DMS79 treated with DMSO at 0.1 percent for 48 hours (cell line): ENCODE data around the gene USP37.

ENCODE experiments used
- DNase-seq: peaks from one replicate; lab custom pipeline; 2025; lab: John Stamatoyannopoulos, UW

USP37 gene

DNA sequence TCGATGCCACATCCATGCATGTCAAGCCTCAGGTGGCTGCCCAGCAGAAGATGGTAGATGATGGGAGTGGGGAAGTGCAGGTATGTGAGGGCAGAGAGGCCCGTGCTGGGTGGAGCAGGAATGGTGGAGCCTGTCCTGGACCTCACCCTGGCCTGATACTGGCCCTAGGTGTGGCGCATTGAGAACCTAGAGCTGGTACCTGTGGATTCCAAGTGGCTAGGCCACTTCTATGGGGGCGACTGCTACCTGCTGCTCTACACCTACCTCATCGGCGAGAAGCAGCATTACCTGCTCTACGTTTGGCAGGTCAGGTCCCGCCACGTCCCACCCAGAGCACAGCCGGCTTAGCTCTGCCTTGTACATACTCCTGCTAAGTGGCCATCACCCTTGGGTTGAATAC, 136.3 kb downstream of the USP37 start:
- DNase-seq, result no peak

GRCh38 chr2:218430721-218431120, 137.4 kb downstream of the USP37 start:
- DNase-seq, result no peak

GRCh38 chr2:218429911-218430692, 138.0 kb downstream of the USP37 start:
- DNase-seq, result no peak

- DNase-seq, result no peak
Measured at GRCh38 chr2:218428846-218429558, 139.1 kb downstream of the USP37 start.

DNA sequence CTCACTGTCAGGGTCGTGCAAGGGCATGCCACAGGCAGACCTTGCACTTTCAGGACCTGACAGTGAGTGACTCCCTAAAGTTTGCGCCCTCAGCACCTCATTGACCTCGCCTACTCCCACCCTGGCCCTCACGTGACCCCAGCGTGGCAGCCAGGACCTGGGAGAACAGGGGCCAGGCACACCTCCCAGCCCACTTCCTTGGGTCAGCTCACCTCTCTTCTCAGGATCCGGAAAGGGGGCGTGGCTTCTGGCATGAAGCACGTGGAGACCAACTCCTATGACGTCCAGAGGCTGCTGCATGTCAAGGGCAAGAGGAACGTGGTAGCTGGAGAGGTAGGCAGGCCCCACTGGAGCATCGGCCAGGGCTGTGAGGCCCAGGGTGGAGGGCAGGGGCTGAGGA, 140.4 kb downstream of the USP37 start:
- DNase-seq, result no peak

DNA sequence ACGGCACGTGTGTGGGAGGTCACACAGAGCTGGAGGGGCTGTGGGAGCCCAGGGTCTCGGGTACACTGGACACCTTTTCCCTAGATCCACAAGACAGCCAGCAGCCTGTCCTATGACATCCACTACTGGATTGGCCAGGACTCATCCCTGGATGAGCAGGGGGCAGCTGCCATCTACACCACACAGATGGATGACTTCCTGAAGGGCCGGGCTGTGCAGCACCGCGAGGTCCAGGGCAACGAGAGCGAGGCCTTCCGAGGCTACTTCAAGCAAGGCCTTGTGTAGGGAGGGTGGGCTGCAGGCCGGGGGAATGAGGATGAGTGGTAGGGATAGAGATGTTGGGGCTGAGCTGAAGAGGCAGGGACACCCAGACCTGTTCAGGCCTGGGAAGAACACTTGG, 142.6 kb downstream of the USP37 start:
- DNase-seq, result no peak

- no peak for DNase-seq
Measured at GRCh38 chr2:218423584-218423983, 144.6 kb downstream of the USP37 start.

DNA sequence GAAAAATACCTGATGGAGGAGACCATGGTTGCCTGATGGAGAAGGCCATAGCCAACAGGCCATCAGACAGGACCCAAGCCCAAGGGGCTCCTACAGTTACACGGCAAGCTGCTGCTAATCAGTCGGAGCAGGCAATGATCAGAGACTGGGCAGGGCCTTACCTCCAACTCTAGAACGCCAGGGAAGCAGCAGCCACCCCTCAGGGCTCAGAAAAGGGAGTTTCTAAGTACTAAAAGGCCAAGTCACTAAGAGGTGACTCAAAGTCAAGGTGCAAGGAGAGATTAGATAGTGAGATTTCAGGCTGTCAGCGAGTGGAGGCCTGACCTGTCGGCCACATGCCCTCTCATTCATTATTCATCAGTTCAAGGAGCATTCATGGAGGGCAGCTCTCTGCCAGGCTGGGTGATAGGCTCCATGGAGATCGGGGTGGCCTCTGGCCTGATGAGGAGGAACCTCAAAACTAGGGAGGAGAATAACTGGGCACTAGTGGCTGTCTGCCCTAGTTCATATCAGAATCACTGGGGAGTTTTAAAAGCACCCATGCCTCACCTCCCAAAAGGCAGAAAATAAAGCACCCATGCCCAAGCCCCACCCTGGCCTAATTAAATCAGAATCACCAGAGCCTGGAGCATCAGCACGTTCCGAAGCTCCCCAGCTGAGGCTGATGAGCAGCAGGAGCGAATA, 145.6 kb downstream of the USP37 start:
- DNase-seq, result no peak

GRCh38 chr2:218421027-218421426, 147.1 kb downstream of the USP37 start:
- no peak for DNase-seq

GRCh38 chr2:218419630-218420216, 148.4 kb downstream of the USP37 start:
- DNase-seq, result no peak

DNA sequence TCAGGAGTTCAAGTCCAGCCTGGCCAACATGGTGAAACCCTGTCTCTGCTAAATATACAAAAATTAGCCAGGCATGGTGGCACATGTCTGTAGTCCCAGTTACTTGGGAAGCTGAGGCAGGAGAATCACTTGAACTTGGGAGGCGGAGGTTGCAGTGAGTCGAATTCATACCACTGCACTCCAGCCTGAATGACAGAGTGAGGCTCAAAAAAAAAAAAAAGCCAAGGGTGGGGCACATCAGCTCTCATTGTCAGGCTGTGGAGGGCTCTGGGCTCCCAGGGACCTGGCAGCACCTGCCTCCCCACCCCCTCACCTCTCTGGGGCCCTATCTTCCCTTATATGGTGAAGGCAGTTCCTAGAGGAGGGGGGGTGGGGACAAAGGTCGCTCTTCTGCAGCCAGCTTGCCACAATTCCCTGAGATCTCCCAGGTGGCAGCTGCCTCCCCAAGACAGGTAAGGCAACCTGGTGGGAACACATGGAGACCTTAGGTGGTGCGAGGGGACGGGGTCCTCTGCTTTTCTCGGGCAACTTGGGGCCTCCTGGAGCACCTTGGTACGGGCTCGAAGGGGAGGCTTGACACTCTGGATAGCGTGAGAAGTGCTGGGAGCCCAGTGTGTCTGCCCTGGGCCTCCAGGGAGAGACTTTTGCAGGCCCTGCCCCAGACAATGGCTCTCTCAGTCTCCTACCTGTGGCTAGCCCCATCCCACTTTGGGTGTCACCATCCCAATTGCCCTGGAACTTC, 149.3 kb downstream of the USP37 start, which contains the start of gene VIL1:
Gene VIL1, plus strand, starts transcription at position 407 of the 742 bp plus-strand sequence. CDS start 4,656 bp downstream, outside the sequence.
- DNase-seq, result no peak

DNA sequence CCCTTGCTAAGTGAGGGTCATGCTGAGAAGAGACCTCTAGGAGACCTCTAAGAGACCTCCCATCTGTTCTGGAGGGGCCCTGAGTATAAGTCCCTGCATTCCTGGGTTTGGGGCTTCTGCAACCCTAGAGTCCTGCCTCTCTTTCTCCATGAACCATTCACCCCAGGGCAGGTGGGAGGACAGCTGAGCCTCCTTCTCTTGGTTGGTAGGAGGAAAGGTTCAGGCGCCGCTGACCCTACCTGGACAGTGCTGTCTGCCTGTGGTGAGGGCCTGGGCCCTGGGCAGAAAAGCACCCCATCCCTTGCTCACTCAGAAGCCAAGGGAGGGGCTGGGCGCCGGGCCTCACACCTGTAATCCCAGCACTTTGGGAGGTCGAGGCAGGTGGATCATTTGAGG, 149.8 kb downstream of the USP37 start:
- no peak for DNase-seq

DNA sequence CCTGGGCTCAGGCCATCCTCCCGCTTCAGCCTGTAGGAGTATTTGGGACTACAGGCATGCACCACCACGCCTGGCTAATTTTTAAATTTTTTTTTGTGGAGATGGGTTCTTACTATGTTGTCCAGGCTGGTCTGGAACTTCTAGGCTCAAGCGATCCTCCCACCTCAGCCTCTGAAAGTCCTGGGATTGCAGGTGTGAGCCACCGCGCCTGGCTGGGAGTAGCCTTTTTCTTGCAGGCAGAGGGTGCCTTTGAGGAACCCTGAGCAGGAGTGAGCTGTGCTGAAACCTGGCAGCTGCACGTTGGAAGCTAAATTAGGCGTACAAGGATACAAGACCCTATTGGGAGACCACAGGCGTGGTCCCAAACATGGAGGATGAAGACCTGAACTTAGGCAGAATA, 160.4 kb downstream of the USP37 start:
- no peak for DNase-seq

DNA sequence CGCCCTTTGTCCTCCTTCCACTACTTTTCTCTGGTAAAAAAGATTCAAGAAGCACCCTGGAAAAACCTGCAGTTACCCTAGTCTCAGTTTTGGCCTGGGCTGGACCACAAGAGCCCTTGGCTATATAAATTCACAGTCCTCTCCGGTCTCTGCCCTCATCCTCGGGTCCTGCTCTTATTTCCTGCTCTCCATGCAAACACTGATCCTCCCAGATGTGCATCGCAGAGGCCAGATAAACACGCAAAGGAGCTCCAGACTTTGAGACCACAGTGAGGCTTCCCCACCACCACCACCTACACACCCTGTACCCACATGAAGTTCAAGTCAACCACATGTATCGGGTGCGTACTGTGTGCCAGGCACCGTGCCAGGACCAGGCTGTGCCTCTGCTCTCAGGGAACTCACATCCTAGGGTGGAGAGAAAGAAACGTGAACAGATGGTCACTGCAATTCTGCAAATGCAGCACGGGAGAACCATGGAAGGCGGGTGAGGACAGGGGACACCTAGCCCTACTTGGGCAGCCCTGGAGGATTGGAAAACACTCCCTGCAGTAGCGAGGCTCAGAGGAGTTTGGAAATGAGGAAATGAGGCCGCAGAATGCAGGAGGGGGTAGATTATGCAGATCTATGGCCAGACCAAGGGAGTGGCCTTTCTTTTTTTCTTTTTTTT, 161.1 kb downstream of the USP37 start:
- DNase-seq, result peak; percentile 80

DNA sequence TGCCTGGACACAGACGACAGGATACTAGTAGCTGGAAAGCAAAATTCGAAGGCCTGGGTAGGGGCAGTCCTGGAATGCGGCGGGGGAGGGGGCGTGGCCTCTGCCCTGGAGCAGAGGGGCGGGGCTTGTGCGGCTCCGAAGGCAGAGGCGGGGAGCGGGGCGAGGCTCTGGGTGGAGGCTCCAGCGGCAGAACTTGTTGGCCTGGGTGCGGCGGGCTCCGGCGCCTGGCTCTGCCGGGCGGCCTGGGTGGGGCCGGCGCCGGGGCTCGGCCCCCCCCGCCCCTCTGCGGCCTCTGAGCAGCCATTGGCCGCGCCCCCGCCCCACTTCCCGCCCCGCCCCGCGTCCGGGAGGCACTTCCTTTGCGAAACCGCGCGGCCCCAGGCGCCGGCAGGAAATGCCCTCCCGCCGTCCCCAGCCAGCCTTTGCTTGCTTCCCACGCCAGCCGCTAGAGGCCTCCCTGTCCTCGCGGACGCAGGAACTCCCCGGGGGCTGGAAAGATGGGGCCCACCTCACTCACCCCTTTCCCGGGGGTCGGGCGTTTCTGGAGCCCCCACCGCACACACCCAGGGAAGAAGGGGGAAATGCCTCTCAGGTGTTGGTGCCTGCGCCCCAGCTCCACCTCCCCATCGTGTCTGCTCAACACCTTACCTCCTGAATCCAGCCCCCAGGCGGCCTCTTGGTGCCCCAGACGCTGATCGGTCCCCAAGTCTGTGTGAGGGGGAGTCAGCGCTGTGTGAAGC, 161.8 kb downstream of the USP37 start:
- DNase-seq, result peak; percentile 97

DNA sequence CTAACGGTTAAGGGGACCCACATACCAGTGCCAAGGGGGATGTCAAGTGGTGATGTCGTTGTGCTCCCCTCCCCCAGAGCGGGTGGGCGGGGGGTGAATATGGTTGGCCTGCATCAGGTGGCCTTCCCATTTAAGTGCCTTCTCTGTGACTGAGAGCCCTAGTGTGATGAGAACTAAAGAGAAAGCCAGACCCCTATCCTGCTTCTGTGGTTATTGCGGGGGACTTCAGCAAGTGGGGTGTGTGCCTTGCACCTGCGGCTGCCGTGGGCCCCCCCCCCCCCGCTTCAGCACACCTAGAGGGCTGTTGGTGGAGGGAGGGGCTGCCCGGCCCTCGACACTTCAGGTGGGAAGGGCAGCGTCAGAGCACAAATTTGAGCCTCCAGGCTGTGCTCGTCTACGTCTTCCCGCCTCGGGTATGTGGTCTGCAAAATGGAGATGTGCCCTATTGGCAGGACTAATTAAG, 162.4 kb downstream of the USP37 start:
- no peak for DNase-seq

GRCh38 chr2:218405086-218405745, 162.9 kb downstream of the USP37 start:
- no peak for DNase-seq

- DNase-seq, result no peak
Measured at GRCh38 chr2:218404351-218405085, 163.6 kb downstream of the USP37 start.

GRCh38 chr2:218403810-218404209, 164.3 kb downstream of the USP37 start:
- no peak for DNase-seq
